ENCODE results near the gene CAVIN4.

Gene CAVIN4

GRCh38 chr9:100557053-100557452 lies 20.8 kb upstream of the CAVIN4 start:
- no peak for TF ChIP-seq CTCF (IDR thresholded peaks at IDR 0.05; ENCODE audit: low read depth, low read length)
- H3K4me3 ChIP-seq (ENCODE audit: low read depth, low read length), result no peak overlapping the region
- peaks cover 49% of the 10 kb centered on the region for H3K36me3 ChIP-seq
- DNase-seq, result no peak
- H3K27me3 ChIP-seq (ENCODE audit: insufficient read depth, low read depth, severe bottlenecking), result no peaks in the 10 kb centered on the region
- H3K9me3 ChIP-seq (ENCODE audit: severe bottlenecking), result no peaks in the 10 kb centered on the region
- H3K27ac ChIP-seq, result no peak overlapping the region

- Histone ChIP-seq H3K27ac (no peak overlapping the region), H3K9me3 (ENCODE audit: severe bottlenecking) (no peaks in the 10 kb centered on the region), H3K4me3 (ENCODE audit: low read depth, low read length) (no peak overlapping the region), H3K27me3 (ENCODE audit: insufficient read depth, low read depth, severe bottlenecking) (no peaks in the 10 kb centered on the region), H3K36me3 (peaks cover 51% of the 10 kb centered on the region)
- no peak for TF ChIP-seq CTCF (IDR thresholded peaks at IDR 0.05; ENCODE audit: low read depth, low read length)
- DNase-seq, result no peak
Measured at GRCh38 chr9:100561256-100561655, 16.6 kb upstream of the CAVIN4 start.

- no peaks in the 10 kb centered on the region for H3K9me3 ChIP-seq (ENCODE audit: severe bottlenecking)
- no peak overlapping the region for H3K27ac ChIP-seq
- no peak overlapping the region for H3K4me3 ChIP-seq (ENCODE audit: low read depth, low read length)
- no peaks in the 10 kb centered on the region for H3K27me3 ChIP-seq (ENCODE audit: insufficient read depth, low read depth, severe bottlenecking)
- DNase-seq, result no peak
- TF ChIP-seq CTCF (IDR thresholded peaks at IDR 0.05; ENCODE audit: low read depth, low read length), result no peak
- H3K36me3 ChIP-seq, result peaks cover 39% of the 10 kb centered on the region
Measured at GRCh38 chr9:100567856-100568255, 10.0 kb upstream of the CAVIN4 start.

GRCh38 chr9:100573655-100574260 lies 4.1 kb upstream of the CAVIN4 start:
- no peak overlapping the region for H3K27ac ChIP-seq
- DNase-seq, result no peak
- no peaks in the 10 kb centered on the region for H3K9me3 ChIP-seq (ENCODE audit: severe bottlenecking)
- peaks cover 24% of the 10 kb centered on the region for H3K36me3 ChIP-seq
- H3K27me3 ChIP-seq (ENCODE audit: insufficient read depth, low read depth, severe bottlenecking), result no peaks in the 10 kb centered on the region
- H3K4me3 ChIP-seq (ENCODE audit: low read depth, low read length), result no peak overlapping the region
- no peak for TF ChIP-seq CTCF (IDR thresholded peaks at IDR 0.05; ENCODE audit: low read depth, low read length)

- no peak overlapping the region for H3K4me3 ChIP-seq (ENCODE audit: low read depth, low read length)
- H3K36me3 ChIP-seq, result peaks cover 22% of the 10 kb centered on the region
- no peaks in the 10 kb centered on the region for H3K27me3 ChIP-seq (ENCODE audit: insufficient read depth, low read depth, severe bottlenecking)
- no peak for TF ChIP-seq CTCF (IDR thresholded peaks at IDR 0.05; ENCODE audit: low read depth, low read length)
- no peak overlapping the region for H3K27ac ChIP-seq
- no peaks in the 10 kb centered on the region for H3K9me3 ChIP-seq (ENCODE audit: severe bottlenecking)
- no peak for DNase-seq
Measured at GRCh38 chr9:100575006-100575405, 2.9 kb upstream of the CAVIN4 start.

- no peak for TF ChIP-seq CTCF (IDR thresholded peaks at IDR 0.05; ENCODE audit: low read depth, low read length)
- Histone ChIP-seq H3K27ac (no peak overlapping the region), H3K27me3 (ENCODE audit: insufficient read depth, low read depth, severe bottlenecking) (no peaks in the 10 kb centered on the region), H3K9me3 (ENCODE audit: severe bottlenecking) (no peaks in the 10 kb centered on the region), H3K36me3 (peaks cover 22% of the 10 kb centered on the region), H3K4me3 (ENCODE audit: low read depth, low read length) (no peak overlapping the region)
- no peak for DNase-seq
Measured at GRCh38 chr9:100575765-100576386, 2.0 kb upstream of the CAVIN4 start.

All from WERI-Rb-1 (cell line).